HG03103 (cell line): ENCODE data around the gene PAXIP1.
A peak's percentile ranks its signal among the peaks of the same experiment; 100 is the strongest.

Source experiments
- ATAC-seq: cut with Tn5 transposase; IDR thresholded peaks from one replicate; pipeline ENCODE4 v1.9.1; 2021; ENCODE audit warnings: low read depth; ENCODE audit not compliant: unreplicated experiment

PAXIP1 gene

GRCh38 chr7:154914308-154914995, 88.5 kb downstream of the PAXIP1 start:
- ATAC-seq = no peak

DNA sequence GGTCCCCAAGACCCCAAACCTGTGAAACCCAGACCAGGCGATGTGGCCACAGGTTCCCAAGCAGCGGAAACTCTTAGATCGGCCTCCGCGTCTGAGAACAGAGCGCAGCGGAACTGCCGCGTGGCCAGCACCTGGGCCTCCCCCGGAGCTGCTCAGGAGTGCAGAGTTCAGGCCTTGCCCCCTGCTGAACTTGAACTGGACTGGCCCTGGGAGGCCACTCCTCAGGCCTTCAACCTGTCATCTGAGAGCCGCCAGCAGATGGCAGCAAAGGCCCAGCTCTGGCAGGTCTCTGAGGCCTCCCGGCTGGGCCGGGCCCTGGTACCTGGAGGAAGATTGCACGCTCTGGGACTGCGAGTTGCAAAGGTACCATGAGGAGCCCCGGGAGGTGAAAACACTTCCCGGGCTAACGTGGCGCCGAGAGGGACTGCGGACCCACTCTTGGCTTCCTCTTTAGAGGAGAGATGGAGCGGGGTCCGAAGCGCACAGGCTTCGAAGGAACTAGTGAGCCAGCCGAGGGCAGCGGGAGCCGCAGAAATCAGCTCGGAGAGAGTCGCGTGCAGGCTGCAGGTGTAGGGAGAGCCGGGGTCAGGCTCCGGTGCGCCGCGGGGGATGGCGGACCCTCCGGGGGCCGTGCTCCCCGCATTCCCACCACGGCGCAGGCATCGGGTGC, 89.2 kb downstream of the PAXIP1 start:
- peak; percentile 97 for ATAC-seq

DNA sequence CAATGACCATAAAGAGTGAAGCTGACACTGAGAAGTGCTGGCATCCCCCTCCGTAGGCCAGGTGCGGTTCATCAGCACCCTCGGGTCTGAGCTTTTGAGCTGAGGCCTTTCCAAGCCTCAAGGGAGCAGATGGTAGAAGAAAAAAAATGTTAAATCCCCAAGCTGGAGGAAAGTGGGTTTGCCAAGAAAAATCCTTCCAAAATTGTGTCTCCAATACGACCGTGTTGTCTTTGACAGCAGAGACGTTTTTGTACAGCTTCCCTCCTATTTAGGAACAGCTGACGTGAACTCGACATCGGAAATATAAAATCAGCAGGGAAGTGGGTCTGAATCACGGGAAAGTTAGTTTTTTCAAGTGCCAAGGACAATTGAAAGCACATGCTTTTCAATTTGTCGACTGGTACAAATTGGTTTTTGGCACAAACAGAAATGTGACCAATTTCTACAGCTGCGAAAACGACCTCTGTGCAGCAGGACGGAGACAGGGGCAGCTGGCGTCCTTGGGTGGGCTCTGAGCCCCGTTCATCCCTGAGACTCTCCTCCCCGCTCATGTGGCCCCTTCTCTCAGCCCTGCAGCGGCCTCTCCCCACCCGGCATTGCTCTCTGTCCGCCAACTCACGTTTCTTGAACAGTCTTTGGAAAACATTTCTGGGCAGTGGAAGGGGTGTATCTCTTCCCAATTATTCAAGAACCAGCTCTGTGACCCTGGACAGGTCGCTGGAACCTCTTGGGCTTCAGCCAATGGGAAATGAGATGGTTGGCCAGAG, 89.9 kb downstream of the PAXIP1 start:
- ATAC-seq = no peak

GRCh38 chr7:154911862-154912455, 91.0 kb downstream of the PAXIP1 start:
- no peak for ATAC-seq

DNA sequence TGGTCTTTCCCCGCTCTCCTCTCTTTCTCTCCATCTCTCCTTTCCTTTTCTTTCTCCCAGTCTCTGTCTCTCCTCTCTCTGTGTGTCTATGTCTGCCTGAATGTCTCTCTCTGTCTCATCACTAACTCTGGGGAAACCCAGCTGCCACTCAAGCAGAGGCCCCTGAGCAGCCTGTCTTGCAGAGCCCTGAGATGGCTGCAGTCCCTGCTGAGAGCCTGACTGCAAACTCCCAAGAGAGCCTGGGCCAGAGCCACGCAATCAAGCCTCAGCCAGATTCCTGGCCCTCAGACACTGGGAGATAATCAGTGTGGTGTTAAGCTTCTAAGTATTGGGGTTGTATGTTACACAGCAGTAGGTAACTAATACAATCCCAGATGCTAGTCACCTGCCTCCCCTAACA, 91.5 kb downstream of the PAXIP1 start:
- no peak for ATAC-seq

DNA sequence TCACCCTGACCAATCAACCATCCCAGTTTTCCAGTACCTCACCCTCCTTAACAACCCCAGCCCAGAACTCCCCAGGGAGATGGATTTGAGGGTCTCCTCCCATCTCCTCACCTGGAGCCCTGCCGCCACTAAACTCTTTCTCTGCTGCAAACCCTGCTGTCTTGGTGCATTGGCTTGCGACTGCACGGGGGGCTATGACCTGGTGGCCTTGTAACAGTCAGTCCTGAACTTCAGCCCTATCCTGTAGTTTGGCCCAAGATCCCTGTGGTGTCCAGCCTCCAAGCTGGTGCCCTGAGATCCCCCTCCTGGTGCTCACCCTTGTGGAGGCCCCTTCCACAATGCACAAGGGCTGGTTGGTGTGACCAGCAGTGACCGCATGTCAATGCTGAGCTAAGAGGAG, 91.9 kb downstream of the PAXIP1 start:
- no peak for ATAC-seq

- no peak for ATAC-seq
These were observed 92.8 kb downstream of the PAXIP1 start for GRCh38 chr7:154910125-154910524.

GRCh38 chr7:154909241-154910105, 93.5 kb downstream of the PAXIP1 start:
- no peak for ATAC-seq

DNA sequence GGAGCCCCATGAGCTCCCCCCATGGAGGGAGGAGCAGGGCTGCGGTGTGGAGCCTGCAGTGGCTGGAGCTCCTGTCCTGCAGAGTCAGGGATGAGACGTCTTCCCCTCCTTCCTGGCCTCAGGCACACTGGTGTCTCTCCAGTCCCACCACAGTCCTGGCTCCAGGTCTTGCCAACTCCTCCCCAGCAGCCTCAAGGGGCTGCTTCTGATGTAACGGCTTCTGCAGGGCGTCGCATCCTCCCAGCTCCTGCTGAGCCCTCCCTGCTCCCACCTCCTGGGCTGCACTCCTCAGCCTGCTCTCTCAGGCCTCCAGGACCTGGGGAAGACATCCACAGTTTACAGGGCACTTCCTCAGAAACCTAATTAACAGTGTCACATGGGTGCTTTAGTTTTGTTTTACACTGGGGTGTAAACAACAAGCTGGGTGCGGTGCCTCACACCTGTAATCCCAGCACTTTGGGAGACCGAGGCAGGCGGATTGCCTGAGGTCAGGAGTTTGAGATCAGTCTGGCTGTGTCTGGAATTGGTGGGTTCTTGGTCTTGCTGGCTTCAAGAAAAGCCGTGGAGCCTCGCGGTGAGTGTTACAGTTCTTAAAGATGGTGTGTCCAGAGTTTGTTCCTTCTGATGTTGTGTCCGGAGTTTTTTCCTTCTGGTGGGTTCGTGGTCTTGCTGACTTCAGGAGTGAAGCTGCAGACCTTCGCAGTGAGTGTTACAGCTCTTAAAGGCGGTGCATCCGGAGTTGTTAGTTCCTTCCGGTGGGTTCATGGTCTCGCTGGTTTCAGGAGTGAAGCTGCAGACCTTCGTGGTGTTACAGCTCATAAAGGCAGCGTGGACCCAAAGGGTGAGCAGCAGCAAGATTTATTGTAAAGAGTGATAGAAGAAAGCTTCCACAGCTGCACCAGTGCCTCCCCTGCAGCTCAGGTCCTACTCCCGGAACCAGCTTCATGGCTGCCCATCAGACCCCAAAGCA, 95.0 kb downstream of the PAXIP1 start:
- no peak for ATAC-seq

- no peak for ATAC-seq
These were observed 96.1 kb downstream of the PAXIP1 start for GRCh38 chr7:154906736-154907355.

GRCh38 chr7:154906201-154906600, 96.7 kb downstream of the PAXIP1 start:
- no peak for ATAC-seq

DNA sequence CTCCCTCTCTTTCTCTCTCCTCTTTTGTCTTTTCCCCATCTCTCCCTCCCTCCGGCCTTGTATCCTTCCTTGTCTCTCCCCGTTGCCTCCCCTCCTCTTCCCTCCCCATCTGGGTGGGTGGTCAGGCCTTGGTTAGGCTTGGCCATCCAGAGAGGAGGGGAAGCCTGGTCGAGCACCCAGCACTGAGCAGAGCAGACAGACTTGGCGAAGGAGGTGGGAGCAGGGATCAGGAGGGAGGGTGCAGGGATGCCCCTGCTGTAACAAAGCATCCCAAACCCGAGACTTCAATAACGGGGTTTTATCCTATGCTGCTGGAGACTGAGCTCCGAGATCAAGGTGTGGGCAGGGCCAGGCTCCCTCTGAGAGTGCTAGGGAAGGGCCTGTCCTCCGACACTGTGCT, 97.3 kb downstream of the PAXIP1 start:
- ATAC-seq = no peak

DNA sequence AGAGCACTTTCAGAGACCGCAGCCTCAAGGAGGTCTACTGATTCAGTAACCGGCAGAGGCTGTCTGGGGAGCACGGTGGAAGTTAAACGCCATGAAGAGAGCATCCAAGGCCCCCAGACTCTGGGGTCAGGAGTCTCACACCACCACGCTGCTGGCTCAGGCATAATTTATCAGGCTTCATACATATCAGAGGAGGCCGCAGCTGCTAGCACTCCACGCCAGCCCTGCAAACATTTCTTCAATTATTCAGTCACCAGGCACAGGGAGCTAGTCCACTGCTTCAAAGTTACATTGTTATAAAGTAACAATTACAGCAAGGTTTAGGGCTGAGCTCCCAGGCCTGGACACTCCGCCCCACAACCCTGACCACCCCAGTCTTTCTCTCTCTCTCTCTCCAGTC, 97.8 kb downstream of the PAXIP1 start:
- no peak for ATAC-seq

DNA sequence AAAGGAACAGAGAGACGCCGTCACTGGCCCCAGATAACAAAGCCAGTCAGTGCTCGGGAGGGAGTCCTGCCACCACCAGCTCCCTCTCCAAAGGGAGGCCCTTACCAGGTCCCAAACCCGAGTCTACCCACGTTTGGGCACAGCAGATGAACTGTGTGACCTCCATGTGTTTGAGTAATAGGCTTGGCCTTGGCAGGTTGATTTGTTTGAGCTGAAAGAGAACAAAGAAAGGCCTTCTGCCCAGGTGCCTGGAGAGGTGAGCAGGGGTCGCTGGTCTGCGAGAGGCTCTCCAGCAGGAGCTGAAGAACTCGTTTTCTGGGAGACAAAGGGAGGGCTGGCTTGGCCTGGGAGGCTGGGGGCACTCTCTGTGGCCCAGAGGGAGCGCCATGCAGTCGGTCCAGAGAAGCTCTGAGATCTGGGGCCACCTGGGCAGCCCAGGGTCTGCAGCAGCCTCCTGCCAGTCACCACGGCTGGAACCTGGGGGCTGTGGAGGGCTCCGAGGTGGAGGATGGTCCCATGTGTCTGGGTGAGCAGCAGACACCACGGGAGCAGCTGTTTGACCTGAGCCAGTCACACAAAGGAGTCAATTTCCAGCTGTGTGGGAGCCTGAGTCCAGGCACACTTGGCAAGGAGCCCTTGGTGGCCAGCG, 99.7 kb downstream of the PAXIP1 start:
- no peak for ATAC-seq

DNA sequence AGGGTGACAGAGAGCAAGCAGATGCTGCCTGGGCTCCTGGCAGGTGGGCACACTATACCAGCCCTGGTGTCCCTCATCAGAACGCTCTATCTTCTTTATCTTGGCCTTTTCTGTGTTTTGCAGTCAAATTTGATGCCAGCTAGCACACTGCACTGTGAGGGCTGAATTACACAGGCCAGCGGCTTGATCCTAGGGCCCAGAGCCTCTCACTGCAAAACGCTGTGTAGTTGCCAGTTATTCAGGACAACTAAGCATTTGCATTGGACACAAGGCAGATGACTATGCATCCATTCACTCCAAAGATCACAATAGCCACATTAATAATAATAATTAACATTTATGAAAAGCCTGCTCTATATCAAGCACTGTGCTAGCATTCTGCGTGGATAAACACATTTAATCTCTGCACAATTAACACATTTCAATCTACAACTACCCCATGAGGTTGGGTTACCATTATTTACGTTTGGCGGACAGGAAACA, 100.3 kb downstream of the PAXIP1 start:
- no peak for ATAC-seq

- ATAC-seq = no peak
These were observed 103.1 kb downstream of the PAXIP1 start for GRCh38 chr7:154899862-154900261.

DNA sequence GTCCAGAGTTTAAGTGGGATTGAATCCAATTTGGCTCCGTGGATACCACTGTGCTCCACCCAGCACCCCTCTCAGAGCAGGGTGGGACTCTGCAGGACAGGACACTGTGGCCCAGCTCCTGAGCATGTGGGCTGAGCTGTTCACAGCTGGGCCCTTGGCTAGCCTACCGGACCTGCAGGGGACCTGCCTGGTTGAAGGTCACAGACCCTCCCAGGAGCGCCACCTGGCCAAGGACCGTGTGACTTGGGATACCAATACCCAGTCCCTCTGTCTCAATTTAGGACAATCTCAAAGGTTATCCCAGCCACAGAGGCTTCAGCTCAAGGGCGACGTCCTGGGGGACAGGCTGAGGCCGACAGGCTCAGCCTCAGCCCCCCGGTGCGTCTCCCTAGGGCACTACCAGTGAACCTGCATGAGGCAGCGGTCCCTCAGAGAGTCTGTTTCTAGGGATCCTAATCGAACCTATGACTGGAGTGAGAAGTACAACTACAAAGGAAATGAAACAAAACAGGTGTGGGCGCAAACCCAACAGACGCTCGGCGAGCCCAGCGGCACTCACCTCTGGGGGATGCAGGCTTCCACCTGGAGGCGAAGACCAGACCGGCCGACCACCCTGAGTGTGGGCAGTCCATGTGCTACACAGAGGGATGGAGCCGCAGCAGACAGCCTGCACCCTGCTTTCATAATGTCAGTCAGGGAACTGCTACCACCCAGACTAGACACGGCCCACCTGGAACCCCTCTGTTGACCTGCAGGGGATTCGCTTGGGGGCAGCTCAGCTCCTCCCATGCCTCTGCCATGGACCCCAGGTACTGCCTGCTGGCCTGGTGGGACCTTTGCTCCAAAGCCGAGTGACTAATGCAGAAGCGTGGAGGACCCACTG, 103.7 kb downstream of the PAXIP1 start:
- no peak for ATAC-seq
